Measurements from ENCODE around the gene MIF4GD.
"Not testable (repeated sequence)": the region's sequence is repeated elsewhere in the genome, so short reads cannot be mapped to it uniquely, and the experiment has no call there.

Gene MIF4GD

DNA sequence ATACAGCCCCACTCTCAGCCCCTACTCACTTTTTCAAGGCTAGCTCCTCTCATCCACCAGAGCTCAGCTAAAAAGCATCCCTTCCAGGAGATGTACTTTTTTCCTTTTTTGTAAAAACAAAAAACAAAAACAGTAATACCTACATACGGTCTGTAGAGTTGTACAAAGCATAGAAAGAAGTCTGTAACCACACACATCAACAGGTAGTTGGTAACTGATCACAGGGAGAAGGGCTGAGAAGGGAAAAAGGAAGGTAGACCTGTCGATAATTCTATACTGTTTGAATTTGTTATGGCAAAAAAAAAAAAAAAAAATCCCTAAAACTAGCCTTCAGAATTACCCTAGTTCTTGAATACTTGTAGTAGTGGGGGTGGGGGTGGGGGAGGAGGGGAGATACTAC, 17.3 kb upstream of the MIF4GD start:
- Histone ChIP-seq H3K4me1 (ENCODE audit: low read length) (0 out of 2 replicates have a peak, but pooled peaks cover 5% of the 10 kb centered on the region), H3K9ac (ENCODE audit: low read length) (peak overlapping the region; percentile 82; the same call in 1 of the 2 replicates), H3K4me2 (ENCODE audit: low read depth, low read length) (peak overlapping the region; percentile 84), H4K20me1 (ENCODE audit: insufficient read depth, low read length) (no peaks in the 10 kb centered on the region), H3K27ac (ENCODE audit: low read length) (peak overlapping the region; percentile 79; the same call in 1 of the 2 replicates), H3K36me3 (replicated peaks; ENCODE audit: insufficient read depth, low read length) (peaks cover 11% of the 10 kb centered on the region; the same call in 1 of the 2 replicates), H2AFZ (ENCODE audit: low read length) (no peak overlapping the region), H3K9me3 (replicated peaks; ENCODE audit: insufficient read depth, low read length) (no peaks in the 10 kb centered on the region), H3K4me3 (ENCODE audit: low read length) (peak overlapping the region; percentile 87), H3K79me2 (ENCODE audit: low read length) (peaks cover 47% of the 10 kb centered on the region), H3K27me3 (replicated peaks; ENCODE audit: insufficient read depth, low read length) (no peaks in the 10 kb centered on the region), H3K9me2 (replicated peaks; ENCODE audit: insufficient read depth, low read length) (no peaks in the 10 kb centered on the region), H3F3A (ENCODE audit: insufficient read depth, low read length) (peaks cover 16% of the 10 kb centered on the region)
- TF ChIP-seq EZH2 (optimal IDR thresholded peaks at IDR 0.05; ENCODE audit: low read depth, low read length) (no peak), EZH2phosphoT487 (IDR thresholded peaks at IDR 0.05; ENCODE audit: low read length) (no peak)
- TF ChIP-seq, protein P1, sequence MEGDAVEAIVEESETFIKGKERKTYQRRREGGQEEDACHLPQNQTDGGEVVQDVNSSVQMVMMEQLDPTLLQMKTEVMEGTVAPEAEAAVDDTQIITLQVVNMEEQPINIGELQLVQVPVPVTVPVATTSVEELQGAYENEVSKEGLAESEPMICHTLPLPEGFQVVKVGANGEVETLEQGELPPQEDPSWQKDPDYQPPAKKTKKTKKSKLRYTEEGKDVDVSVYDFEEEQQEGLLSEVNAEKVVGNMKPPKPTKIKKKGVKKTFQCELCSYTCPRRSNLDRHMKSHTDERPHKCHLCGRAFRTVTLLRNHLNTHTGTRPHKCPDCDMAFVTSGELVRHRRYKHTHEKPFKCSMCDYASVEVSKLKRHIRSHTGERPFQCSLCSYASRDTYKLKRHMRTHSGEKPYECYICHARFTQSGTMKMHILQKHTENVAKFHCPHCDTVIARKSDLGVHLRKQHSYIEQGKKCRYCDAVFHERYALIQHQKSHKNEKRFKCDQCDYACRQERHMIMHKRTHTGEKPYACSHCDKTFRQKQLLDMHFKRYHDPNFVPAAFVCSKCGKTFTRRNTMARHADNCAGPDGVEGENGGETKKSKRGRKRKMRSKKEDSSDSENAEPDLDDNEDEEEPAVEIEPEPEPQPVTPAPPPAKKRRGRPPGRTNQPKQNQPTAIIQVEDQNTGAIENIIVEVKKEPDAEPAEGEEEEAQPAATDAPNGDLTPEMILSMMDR (IDR thresholded peaks at IDR 0.05; ENCODE audit: low read length), result no peak
- no peak for DNase-seq

GRCh38 chr17:75287221-75287620, 16.2 kb upstream of the MIF4GD start:
- no peak for DNase-seq
- Histone ChIP-seq H4K20me1 (ENCODE audit: insufficient read depth, low read length) (no peaks in the 10 kb centered on the region), H3K9me3 (replicated peaks; ENCODE audit: insufficient read depth, low read length) (no peaks in the 10 kb centered on the region), H3K27me3 (replicated peaks; ENCODE audit: insufficient read depth, low read length) (no peaks in the 10 kb centered on the region), H2AFZ (ENCODE audit: low read length) (no peak overlapping the region), H3K4me1 (ENCODE audit: low read length) (0 out of 2 replicates have a peak, but pooled peaks cover 5% of the 10 kb centered on the region), H3K36me3 (replicated peaks; ENCODE audit: insufficient read depth, low read length) (peaks cover 11% of the 10 kb centered on the region; the same call in 1 of the 2 replicates), H3K4me2 (ENCODE audit: low read depth, low read length) (peak overlapping the region; percentile 84; the same call in 1 of the 2 replicates), H3F3A (ENCODE audit: insufficient read depth, low read length) (peaks cover 16% of the 10 kb centered on the region), H3K9ac (ENCODE audit: low read length) (no peak overlapping the region), H3K9me2 (replicated peaks; ENCODE audit: insufficient read depth, low read length) (no peaks in the 10 kb centered on the region), H3K79me2 (ENCODE audit: low read length) (peaks cover 48% of the 10 kb centered on the region), H3K4me3 (ENCODE audit: low read length) (no peak overlapping the region), H3K27ac (ENCODE audit: low read length) (no peak overlapping the region)
- TF ChIP-seq EZH2phosphoT487 (IDR thresholded peaks at IDR 0.05; ENCODE audit: low read length) (no peak), EZH2 (optimal IDR thresholded peaks at IDR 0.05; ENCODE audit: low read depth, low read length) (no peak)
- TF ChIP-seq, protein P1 (IDR thresholded peaks at IDR 0.05; ENCODE audit: low read length), result no peak

GRCh38 chr17:75285123-75285522, 14.1 kb upstream of the MIF4GD start:
- Histone ChIP-seq H3K27ac (ENCODE audit: low read length) (no peak overlapping the region), H2AFZ (ENCODE audit: low read length) (no peak overlapping the region), H3F3A (ENCODE audit: insufficient read depth, low read length) (peaks cover 12% of the 10 kb centered on the region; the same call in 1 of the 2 replicates), H3K4me2 (ENCODE audit: low read depth, low read length) (no peak overlapping the region), H3K9me3 (replicated peaks; ENCODE audit: insufficient read depth, low read length) (no peaks in the 10 kb centered on the region), H3K27me3 (replicated peaks; ENCODE audit: insufficient read depth, low read length) (no peaks in the 10 kb centered on the region), H3K9ac (ENCODE audit: low read length) (no peak overlapping the region), H3K36me3 (replicated peaks; ENCODE audit: insufficient read depth, low read length) (peaks cover 11% of the 10 kb centered on the region; the same call in 1 of the 2 replicates), H3K4me3 (ENCODE audit: low read length) (no peak overlapping the region), H4K20me1 (ENCODE audit: insufficient read depth, low read length) (no peaks in the 10 kb centered on the region), H3K79me2 (ENCODE audit: low read length) (peaks cover 48% of the 10 kb centered on the region), H3K9me2 (replicated peaks; ENCODE audit: insufficient read depth, low read length) (no peaks in the 10 kb centered on the region), H3K4me1 (ENCODE audit: low read length) (0 out of 2 replicates have a peak, but pooled peaks cover 5% of the 10 kb centered on the region)
- TF ChIP-seq, protein P1 (IDR thresholded peaks at IDR 0.05; ENCODE audit: low read length), result no peak
- TF ChIP-seq EZH2phosphoT487 (IDR thresholded peaks at IDR 0.05; ENCODE audit: low read length) (no peak), EZH2 (optimal IDR thresholded peaks at IDR 0.05; ENCODE audit: low read depth, low read length) (no peak)
- no peak for DNase-seq

DNA sequence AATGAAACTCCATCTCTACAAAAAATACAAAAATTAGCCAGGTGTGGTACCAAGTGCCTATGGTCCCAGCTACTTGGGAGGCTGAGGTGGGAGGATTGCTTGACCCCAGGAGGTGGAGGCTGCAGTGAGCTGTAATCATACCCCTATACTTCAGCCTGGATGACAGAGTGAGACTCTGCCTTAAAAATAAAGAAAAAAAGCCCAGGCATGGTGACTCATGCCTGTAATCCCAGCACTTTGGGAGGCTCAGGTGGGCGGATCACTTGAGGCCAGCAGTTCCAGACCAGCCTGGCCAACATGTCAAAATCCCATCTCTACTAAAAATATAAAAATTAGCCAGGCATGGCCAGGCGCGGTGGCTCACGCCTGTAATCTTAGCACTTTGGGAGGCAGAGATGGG, 9.2 kb upstream of the MIF4GD start:
- peaks cover 25% of the 10 kb centered on the region for H3K79me2 ChIP-seq (ENCODE audit: low read length)
- not testable (repeated sequence) for H3K27me3 ChIP-seq (replicated peaks; ENCODE audit: insufficient read depth, low read length); H3K9me3 ChIP-seq (replicated peaks; ENCODE audit: insufficient read depth, low read length); H3K4me2 ChIP-seq (ENCODE audit: low read depth, low read length); H3K9ac ChIP-seq (ENCODE audit: low read length); H3F3A ChIP-seq (ENCODE audit: insufficient read depth, low read length); H3K36me3 ChIP-seq (replicated peaks; ENCODE audit: insufficient read depth, low read length); DNase-seq; H3K4me3 ChIP-seq (ENCODE audit: low read length); H3K27ac ChIP-seq (ENCODE audit: low read length); H3K9me2 ChIP-seq (replicated peaks; ENCODE audit: insufficient read depth, low read length); H4K20me1 ChIP-seq (ENCODE audit: insufficient read depth, low read length); H2AFZ ChIP-seq (ENCODE audit: low read length); H3K4me1 ChIP-seq (ENCODE audit: low read length)

Measured in MM.1S (cell line).